SW480 (cell line): Measurements from ENCODE around the gene STK35.
A peak's percentile ranks its signal among the peaks of the same experiment; 100 is the strongest.

Experiments used
- DNase-seq: peaks from one replicate; pipeline ENCODE4 v3.0.0-alpha.2; 2016; ENCODE audit warnings: low spot score

STK35 gene

GRCh38 chr20:2104236-2104635, 2.6 kb downstream of the STK35 start:
- no peak for DNase-seq

DNA sequence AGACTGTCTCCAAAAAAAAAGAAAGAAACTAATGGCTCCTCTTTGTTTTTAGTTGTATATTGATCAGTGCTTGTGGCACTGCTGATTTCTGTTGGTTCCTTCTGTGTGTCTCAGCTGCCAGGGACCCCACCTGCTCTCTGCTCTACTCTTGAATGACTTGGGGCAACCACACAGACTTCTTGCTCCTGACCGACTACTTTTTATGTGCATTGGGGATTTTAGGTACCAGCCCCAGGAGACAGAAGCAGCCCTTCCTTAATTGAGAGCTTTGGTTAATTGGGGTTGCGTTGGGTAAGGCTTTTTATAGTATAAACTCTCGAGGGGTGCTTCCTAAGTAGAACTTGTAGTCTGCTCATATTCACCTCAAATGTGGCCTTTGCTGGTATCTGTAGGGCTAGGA, 6.9 kb downstream of the STK35 start:
- DNase-seq = no peak

- peak; percentile 60 for DNase-seq
These were observed 7.4 kb downstream of the STK35 start for GRCh38 chr20:2108987-2109386.

GRCh38 chr20:2109425-2110210, 8.0 kb downstream of the STK35 start:
- no peak for DNase-seq

- DNase-seq = no peak
These were observed 11.3 kb downstream of the STK35 start for GRCh38 chr20:2112910-2113309.

GRCh38 chr20:2114127-2114959, 12.7 kb downstream of the STK35 start:
- DNase-seq = no peak

GRCh38 chr20:2114990-2115681, 13.5 kb downstream of the STK35 start:
- no peak for DNase-seq

GRCh38 chr20:2116170-2116940, 14.7 kb downstream of the STK35 start:
- no peak for DNase-seq

GRCh38 chr20:2118783-2119182, 17.2 kb downstream of the STK35 start:
- DNase-seq = no peak

- DNase-seq = no peak
These were observed 21.3 kb downstream of the STK35 start for GRCh38 chr20:2122936-2123335.

DNA sequence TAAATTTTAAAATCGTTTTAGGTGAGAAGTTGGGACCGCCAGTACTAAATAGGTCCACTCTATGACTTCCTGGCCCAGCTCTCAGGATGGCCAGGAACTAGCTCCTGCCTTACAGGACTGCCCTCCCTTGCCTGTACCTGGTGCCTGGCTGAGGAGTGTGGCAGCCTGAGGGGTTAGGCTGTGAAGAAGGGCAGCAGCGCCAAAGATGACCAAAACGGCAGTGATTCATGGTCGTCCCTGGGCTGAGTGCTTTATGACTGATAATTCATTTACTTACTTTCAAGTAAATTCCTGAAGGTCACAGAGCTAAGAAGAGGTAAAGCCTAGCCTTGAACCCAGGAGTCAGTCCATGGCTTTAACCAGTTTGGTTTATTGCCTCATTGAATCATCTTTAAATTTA, 22.1 kb downstream of the STK35 start:
- DNase-seq = no peak

DNA sequence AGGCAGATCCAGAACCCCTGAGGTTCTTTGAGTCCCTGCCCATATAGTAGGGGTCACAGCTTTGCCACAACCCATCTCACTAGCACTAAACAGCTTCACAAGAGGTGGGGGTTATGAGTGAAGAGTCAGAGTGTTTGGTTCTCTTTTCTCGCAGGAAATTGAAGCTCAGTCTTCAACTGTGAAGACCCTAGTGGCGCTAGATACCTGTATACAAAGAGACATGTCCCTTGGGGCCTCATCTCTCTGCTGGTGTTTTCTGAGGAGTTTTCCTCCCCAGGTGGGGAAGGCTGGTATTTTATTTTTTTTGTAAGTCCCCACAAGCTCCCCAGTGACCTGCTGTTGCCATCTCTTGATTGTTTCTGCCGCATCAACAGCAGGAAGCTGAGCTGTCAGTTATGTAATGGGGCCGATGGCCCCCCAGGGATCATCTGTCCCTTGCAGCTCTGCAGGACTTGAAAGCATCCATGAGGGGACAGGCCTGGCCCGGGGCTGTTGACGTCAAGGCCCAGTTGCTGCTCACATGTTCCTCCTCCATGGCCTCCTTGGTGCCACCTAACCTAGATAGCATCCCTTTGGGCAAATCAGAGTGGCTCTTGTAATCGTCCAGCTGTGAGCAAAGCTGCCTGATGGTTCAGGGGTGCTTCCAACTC, 23.1 kb downstream of the STK35 start:
- no peak for DNase-seq

GRCh38 chr20:2125474-2126112, 24.0 kb downstream of the STK35 start:
- no peak for DNase-seq

DNA sequence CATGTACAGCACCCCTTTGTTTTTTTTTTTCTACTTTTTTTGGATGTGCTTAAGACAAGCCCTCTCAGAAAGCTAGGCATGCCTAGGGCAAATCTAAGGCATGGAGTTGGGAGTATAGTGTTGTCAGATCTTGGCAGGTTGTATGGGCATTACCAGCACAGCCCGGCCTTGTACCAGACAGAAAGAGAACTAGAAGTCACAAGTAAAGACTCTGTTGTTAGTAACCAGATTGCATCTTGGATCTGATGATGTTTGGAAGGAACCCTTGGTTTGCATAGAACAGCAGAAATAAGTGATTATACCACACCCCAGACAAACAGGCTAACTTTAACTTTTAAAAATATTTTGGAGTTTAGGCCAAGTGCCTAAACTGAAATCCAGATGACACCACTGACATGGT, 25.6 kb downstream of the STK35 start:
- no peak for DNase-seq

DNA sequence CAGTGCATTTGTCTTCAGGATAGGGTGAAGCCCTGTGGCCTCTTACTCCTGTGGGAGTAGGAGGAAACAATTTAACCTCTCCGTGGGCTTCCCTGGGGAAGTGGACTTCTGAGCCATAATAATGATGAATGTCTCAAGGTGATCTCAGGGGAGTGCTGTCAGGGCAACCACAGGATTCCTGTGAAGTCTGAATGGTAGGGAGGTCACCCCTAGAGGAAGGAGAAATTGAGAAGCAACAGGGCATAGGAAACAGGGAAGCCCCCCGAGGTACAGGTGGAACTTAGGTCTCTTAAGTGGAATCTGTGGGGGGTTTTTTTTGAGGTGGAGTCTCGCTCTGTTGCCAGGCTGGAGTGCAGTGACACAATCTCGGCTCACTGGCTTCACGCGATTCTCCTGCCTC, 26.9 kb downstream of the STK35 start:
- DNase-seq = no peak

- DNase-seq = no peak
These were observed 28.5 kb downstream of the STK35 start for GRCh38 chr20:2130062-2130591.

- no peak for DNase-seq
These were observed 29.1 kb downstream of the STK35 start for GRCh38 chr20:2130683-2131082.

- DNase-seq = no peak
These were observed 29.7 kb downstream of the STK35 start for GRCh38 chr20:2131366-2131765.

DNA sequence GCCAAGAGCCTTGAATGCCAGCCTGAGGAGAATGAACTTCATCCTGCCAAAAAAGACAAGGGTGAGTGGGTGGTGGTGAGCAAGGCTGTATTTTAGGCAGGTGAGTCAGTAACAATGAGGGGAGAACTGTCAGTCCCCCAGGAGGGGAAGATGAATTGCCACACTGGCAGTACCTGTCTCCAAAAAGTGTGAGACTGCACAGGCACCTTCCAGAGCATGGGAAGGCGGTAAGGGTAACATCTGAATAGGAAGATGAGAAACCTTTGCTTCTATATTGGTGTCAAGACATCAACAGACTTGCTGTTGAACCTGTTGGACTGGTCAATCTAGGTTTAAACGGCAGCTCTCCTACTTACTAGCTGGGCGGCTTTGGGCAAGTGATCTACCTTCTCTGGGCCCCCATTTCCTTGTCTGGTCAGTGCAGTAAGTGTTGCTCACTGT, 30.9 kb downstream of the STK35 start:
- DNase-seq = no peak

GRCh38 chr20:2133318-2134183, 31.9 kb downstream of the STK35 start:
- DNase-seq = no peak
